Measurements from ENCODE around the gene KCTD5.

GRCh38 chr16:2709588-2709984 is 27.3 kb downstream of the KCTD5 start:
- no peak for TF ChIP-seq CTCF (IDR thresholded peaks at IDR 0.05 in 2 of 3, conservative IDR thresholded peaks at IDR 0.05 in 1 of 3; ENCODE audit: control insufficient read depth in 2 of 3, extremely low read depth in 1 of 3, insufficient read depth in 1 of 3, low read depth in 3 of 3, low read length in 3 of 3)
- TF ChIP-seq NRF1 (conservative IDR thresholded peaks at IDR 0.05; ENCODE audit: low read depth, low read length), result no peak
- TF ChIP-seq STAT1 (conservative IDR thresholded peaks at IDR 0.05), result no peak
- no peak for TF ChIP-seq YY1 (IDR thresholded peaks at IDR 0.05; ENCODE audit: low read depth, low read length)
- TF ChIP-seq CEBPB (IDR thresholded peaks at IDR 0.05; ENCODE audit: borderline replicate concordance in 1 of 2, low read depth in 2 of 2, low read length in 2 of 2), result no peak
- no peak for TF ChIP-seq NBN (IDR thresholded peaks at IDR 0.05)
- TF ChIP-seq MEF2A (IDR thresholded peaks at IDR 0.05; ENCODE audit: insufficient read depth, low read depth, low read length), result no peak
- TF ChIP-seq, protein P1, sequence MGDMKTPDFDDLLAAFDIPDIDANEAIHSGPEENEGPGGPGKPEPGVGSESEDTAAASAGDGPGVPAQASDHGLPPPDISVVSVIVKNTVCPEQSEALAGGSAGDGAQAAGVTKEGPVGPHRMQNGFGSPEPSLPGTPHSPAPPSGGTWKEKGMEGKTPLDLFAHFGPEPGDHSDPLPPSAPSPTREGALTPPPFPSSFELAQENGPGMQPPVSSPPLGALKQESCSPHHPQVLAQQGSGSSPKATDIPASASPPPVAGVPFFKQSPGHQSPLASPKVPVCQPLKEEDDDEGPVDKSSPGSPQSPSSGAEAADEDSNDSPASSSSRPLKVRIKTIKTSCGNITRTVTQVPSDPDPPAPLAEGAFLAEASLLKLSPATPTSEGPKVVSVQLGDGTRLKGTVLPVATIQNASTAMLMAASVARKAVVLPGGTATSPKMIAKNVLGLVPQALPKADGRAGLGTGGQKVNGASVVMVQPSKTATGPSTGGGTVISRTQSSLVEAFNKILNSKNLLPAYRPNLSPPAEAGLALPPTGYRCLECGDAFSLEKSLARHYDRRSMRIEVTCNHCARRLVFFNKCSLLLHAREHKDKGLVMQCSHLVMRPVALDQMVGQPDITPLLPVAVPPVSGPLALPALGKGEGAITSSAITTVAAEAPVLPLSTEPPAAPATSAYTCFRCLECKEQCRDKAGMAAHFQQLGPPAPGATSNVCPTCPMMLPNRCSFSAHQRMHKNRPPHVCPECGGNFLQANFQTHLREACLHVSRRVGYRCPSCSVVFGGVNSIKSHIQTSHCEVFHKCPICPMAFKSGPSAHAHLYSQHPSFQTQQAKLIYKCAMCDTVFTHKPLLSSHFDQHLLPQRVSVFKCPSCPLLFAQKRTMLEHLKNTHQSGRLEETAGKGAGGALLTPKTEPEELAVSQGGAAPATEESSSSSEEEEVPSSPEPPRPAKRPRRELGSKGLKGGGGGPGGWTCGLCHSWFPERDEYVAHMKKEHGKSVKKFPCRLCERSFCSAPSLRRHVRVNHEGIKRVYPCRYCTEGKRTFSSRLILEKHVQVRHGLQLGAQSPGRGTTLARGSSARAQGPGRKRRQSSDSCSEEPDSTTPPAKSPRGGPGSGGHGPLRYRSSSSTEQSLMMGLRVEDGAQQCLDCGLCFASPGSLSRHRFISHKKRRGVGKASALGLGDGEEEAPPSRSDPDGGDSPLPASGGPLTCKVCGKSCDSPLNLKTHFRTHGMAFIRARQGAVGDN (IDR thresholded peaks at IDR 0.05), result no peak
- TF ChIP-seq EED (IDR thresholded peaks at IDR 0.05; ENCODE audit: low read depth), result no peak
- TF ChIP-seq MTA2 (IDR thresholded peaks at IDR 0.05; ENCODE audit: low read depth), result no peak
- TF ChIP-seq HDAC6 (IDR thresholded peaks at IDR 0.05; ENCODE audit: unreplicated experiment), result no peak
- no peak for TF ChIP-seq ZNF384 (IDR thresholded peaks at IDR 0.05; ENCODE audit: borderline replicate concordance, low read depth, low read length)
- no peak for TF ChIP-seq CEBPZ (IDR thresholded peaks at IDR 0.05; ENCODE audit: low read depth, low read length)
- TF ChIP-seq USF1 (IDR thresholded peaks at IDR 0.05; ENCODE audit: borderline replicate concordance, extremely low read length, insufficient read depth, low read depth, low read length), result no peak

Data from GM12878 (cell line).